NB4 (cell line): Measurements from ENCODE around the gene MUSK.
"Not testable (repeated sequence)": the region's sequence is repeated elsewhere in the genome, so short reads cannot be mapped to it uniquely, and the experiment has no call there.

ENCODE experiments used
- DNase-seq: peaks from one replicate; pipeline ENCODE4 v3.0.0; 2010; ENCODE audit warnings: low read depth
- H3K4me3 ChIP-seq: one replicate; pipeline ENCODE4 v1.5.1; 2011; ENCODE audit warnings: mild to moderate bottlenecking, low read depth, low read length, moderate library complexity
- MYC ChIP-seq: IDR thresholded peaks from 2 replicates; pipeline ENCODE4 v1.6.1; 2011; ENCODE audit warnings: low read depth, low read length
- POLR2A ChIP-seq: IDR thresholded peaks from 2 replicates; pipeline ENCODE4 v1.6.1; 2011; ENCODE audit warnings: mild to moderate bottlenecking; ENCODE audit not compliant: insufficient read length; ENCODE audit errors: extremely low read depth
- TF ChIP-seq, protein P1 (sequence below): IDR thresholded peaks from one replicate; pipeline ENCODE4 v1.5.1; 2012; ENCODE audit warnings: low read depth, low read length
- TF ChIP-seq, protein P2 (sequence below): IDR thresholded peaks from 2 replicates; pipeline ENCODE4 v1.6.1; 2011; ENCODE audit warnings: low read depth, low read length

Gene MUSK

DNA sequence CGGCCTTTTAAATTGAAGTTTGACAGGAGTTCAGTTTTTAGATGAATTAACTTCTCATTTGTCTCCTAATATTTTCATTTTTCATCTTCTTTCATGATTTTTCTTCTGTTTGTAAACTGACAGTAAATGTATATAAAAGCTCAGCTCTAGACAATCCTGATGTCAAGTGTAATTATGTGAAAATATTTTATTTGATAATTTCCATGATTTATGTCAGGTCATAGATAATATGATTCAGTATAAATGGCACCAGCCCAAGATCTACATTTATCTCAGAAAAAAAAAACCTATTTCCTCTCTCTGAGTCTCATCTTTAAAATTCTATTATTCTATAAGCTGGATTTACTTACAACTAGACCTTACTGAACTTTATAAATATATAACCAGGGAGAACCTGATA is 115.7 kb downstream of the MUSK start:
- TF ChIP-seq, protein P1, sequence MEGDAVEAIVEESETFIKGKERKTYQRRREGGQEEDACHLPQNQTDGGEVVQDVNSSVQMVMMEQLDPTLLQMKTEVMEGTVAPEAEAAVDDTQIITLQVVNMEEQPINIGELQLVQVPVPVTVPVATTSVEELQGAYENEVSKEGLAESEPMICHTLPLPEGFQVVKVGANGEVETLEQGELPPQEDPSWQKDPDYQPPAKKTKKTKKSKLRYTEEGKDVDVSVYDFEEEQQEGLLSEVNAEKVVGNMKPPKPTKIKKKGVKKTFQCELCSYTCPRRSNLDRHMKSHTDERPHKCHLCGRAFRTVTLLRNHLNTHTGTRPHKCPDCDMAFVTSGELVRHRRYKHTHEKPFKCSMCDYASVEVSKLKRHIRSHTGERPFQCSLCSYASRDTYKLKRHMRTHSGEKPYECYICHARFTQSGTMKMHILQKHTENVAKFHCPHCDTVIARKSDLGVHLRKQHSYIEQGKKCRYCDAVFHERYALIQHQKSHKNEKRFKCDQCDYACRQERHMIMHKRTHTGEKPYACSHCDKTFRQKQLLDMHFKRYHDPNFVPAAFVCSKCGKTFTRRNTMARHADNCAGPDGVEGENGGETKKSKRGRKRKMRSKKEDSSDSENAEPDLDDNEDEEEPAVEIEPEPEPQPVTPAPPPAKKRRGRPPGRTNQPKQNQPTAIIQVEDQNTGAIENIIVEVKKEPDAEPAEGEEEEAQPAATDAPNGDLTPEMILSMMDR = no peak
- no peak for TF ChIP-seq POLR2A
- TF ChIP-seq, protein P2, sequence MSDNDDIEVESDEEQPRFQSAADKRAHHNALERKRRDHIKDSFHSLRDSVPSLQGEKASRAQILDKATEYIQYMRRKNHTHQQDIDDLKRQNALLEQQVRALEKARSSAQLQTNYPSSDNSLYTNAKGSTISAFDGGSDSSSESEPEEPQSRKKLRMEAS = no peak
- no peak for TF ChIP-seq MYC
- no peak for DNase-seq
- H3K4me3 ChIP-seq = no peak overlapping the region

DNA sequence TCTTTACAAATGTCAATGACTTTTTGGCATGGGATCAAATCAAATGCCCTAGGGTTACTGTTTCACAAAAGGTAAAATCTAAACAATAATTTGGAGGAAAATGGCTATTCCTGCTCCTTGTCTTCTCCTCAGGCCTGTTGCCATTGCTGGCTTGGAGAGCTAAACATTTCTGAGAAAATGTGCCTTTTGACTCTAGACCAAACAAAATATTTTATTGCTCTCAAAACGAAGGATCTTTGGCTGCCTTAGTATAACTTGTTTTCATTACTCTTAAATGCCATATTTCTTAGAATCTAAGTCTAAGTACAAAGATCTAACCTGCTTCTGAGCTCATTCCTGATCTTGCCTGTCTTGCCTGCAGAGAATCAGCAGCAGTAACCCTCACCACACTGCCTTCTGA is 116.6 kb downstream of the MUSK start:
- DNase-seq = no peak
- no peak overlapping the region for H3K4me3 ChIP-seq
- TF ChIP-seq, protein P1 = no peak
- TF ChIP-seq, protein P2 = no peak
- TF ChIP-seq POLR2A = no peak

DNA sequence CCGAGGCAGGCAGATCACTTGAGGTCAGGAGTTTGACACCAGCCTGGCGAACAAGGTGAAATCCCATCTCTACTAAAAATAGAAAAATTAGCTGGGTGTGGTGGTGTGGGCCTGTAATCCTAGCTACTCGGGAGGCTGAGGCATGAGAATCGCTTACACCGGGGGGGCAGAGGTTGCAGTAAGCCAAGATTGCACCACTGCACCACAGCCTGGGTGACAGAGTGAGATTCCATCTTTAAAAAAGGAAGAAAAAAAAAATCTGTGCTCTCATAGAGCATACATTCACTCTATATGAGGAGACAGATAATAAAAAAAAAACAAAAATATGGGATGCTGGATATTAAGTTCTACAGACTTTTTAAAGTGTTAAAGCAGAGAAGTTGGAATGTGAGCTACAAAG is 119.8 kb downstream of the MUSK start:
- H3K4me3 ChIP-seq, DNase-seq: not testable (repeated sequence)

DNA sequence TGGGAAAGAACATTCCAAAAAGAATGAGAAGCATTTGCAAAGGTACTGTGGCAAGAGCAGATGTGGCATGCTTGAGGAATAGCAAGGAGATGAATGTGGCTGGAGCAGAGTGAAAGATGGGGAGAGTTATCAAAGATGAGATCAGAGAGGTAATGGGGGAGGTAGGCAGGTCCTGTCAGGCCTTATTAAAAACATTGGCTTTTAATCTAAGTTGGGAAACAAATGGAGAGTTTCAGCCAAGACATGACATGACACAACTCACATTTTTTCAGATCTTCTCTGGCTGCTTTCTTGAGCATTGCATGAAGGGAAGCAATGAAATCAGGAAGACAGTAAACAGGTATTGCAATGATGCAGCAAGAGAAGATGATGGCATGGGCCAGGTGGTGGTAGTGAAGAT is 120.3 kb downstream of the MUSK start:
- no peak for DNase-seq
- no peak for TF ChIP-seq MYC
- TF ChIP-seq, protein P2 = no peak
- TF ChIP-seq, protein P1 = no peak
- H3K4me3 ChIP-seq = no peak overlapping the region

DNA sequence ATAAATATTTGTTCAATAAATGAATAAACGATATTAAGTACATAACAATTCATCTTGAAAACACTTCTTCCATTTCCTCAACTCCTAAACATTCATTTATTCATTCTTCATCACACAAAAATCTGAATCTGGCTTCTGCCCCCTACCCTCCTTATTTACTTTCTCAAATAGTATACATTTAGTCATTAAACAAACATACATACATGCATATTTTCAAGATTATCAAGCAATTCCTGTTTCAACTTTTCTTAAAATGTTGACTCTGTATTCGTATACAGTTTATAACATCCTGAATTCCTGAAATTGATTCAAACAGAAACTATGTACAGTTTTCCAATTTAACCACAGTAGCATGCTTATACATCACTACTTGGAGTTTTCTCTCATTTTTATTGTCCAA is 129.0 kb downstream of the MUSK start:
- TF ChIP-seq, protein P1 = no peak
- TF ChIP-seq MYC = no peak
- no peak for DNase-seq
- H3K4me3 ChIP-seq = no peak overlapping the region

DNA sequence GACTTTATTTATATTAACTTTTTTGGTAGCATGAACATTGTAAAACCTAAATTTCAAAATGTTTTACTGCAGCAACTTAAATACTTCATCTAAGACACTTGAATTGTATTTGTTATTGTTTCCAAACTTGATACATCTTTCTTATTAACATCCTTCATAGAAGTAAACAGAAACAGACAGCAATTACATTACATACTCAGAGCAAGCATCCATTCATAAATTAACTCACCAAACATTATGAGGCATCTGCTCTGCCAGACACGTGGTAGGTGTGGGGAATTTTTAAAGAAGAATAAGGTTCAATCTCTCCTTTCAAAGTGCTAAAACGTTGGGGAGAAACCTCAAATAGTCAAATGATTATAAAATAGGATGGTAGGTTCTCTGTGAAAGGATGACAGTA is 130.8 kb downstream of the MUSK start:
- TF ChIP-seq, protein P1 = no peak
- TF ChIP-seq, protein P2 = no peak
- TF ChIP-seq MYC = no peak
- no peak for TF ChIP-seq POLR2A
- H3K4me3 ChIP-seq = no peak overlapping the region
- no peak for DNase-seq

DNA sequence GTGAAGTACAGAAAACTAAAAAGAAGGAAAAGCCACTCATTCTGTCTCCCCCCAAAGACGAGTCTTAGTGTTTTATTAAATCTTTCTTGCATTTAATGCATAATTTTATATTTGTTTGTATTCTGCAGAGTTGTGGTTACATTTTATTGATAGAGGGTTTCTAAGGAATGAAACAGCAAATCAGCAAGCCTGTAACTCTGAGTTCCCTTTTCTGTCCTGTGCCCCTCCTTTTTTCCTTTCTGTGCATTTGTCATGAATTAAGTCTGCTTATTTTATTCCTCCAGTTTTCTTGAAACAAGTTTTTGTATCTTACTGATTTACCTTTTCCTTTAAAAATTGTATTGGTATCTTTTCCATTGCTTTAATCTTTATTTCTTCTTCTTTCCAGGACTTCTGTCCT is 132.8 kb downstream of the MUSK start:
- H3K4me3 ChIP-seq = no peak overlapping the region
- TF ChIP-seq, protein P2 = no peak
- TF ChIP-seq, protein P1 = no peak
- DNase-seq = no peak
